Calu3 (cell line): ENCODE measurements around the gene NSUN4. TPM values are rescaled to one million over a fixed set of nuclear protein-coding genes. Genes with fewer than 3 reads are reported as not detected.

Experiments
- BruUV-seq: library from RNA; stranded (reverse); fragments of 400-500 nt; replicated peaks from 2 replicates; lab custom pipeline; 2021; lab: Mats Ljungman, UMichigan
- CTCF ChIA-PET: fragments of 300-600 bp; sonication (Branson Sonifier 250); formaldehyde crosslinking; loops from one replicate; lab custom pipeline; 2022; ENCODE audit warnings: antibody characterized with exemption; lab: Charles Lee
- DNase-seq: peaks from one replicate; pipeline ENCODE4 v3.0.0; 2022
- H3K27ac Mint-ChIP-seq: one replicate; pipeline ENCODE4 v1.8.0; 2022; ENCODE audit warnings: mixed read lengths; ENCODE audit not compliant: unreplicated experiment
- H3K27me3 Mint-ChIP-seq: one replicate; pipeline ENCODE4 v1.8.0; 2022; ENCODE audit warnings: mixed read lengths; ENCODE audit not compliant: unreplicated experiment
- H3K36me3 Mint-ChIP-seq: one replicate; pipeline ENCODE4 v1.8.0; 2022; ENCODE audit warnings: mild to moderate bottlenecking, moderate library complexity, mixed read lengths; ENCODE audit not compliant: insufficient read depth, unreplicated experiment
- H3K4me1 Mint-ChIP-seq: one replicate; pipeline ENCODE4 v1.8.0; 2022; ENCODE audit warnings: mild to moderate bottlenecking, low read depth, mixed read lengths; ENCODE audit not compliant: unreplicated experiment
- H3K4me3 Mint-ChIP-seq: one replicate; pipeline ENCODE4 v1.8.0; 2022; ENCODE audit warnings: mild to moderate bottlenecking, low read depth, moderate library complexity, mixed read lengths; ENCODE audit not compliant: unreplicated experiment
- H3K9me3 Mint-ChIP-seq: one replicate; pipeline ENCODE4 v1.8.0; 2022; ENCODE audit warnings: low read depth, mixed read lengths; ENCODE audit not compliant: unreplicated experiment
- CTCF ChIP-seq: fragments of 200-600 bp; IDR thresholded peaks from one replicate; pipeline ENCODE4 v1.8.0; 2022; ENCODE audit warnings: antibody characterized with exemption; ENCODE audit not compliant: unreplicated experiment
- intact Hi-C: fragments of 100-400 bp; cut with micrococcal nuclease; formaldehyde crosslinking; loops from one replicate; pipeline ENCODE4 v1.10.0; 2022; ENCODE audit not compliant: unreplicated experiment
- total RNA-seq: library from RNA; stranded (reverse); gene quantifications from 2 replicates; pipeline ENCODE4 v1.2.3, GENCODE V29; 2022

The NSUN4 gene
- total RNA-seq, 1 experiment from 2014 or later = 42.5 TPM

- Mint-ChIP-seq H3K4me1 (no peaks in the 10 kb centered on the region), H3K4me3 (no peak overlapping the region), H3K27me3 (no peaks in the 10 kb centered on the region), H3K36me3 (no peaks in the 10 kb centered on the region), H3K27ac (no peak overlapping the region), H3K9me3 (peaks cover 3% of the 10 kb centered on the region)
- BruUV-seq = no TSS peak
- intact Hi-C loops = no loop called here
- TF ChIP-seq CTCF = no peak
- CTCF ChIA-PET = no interaction called here
- DNase-seq = no peak
Observed at GRCh38 chr1:46380508-46380907, 39.9 kb downstream of the NSUN4 start.

- peak overlapping the region; percentile 30 for H3K27ac Mint-ChIP-seq
- CTCF ChIA-PET = no interaction called here
- no TSS peak for BruUV-seq
- H3K36me3 Mint-ChIP-seq = peaks cover 18% of the 10 kb centered on the region
- H3K9me3 Mint-ChIP-seq = peaks cover 8% of the 10 kb centered on the region
- peak overlapping the region; percentile 86 for H3K4me3 Mint-ChIP-seq
- no peak for TF ChIP-seq CTCF
- no peak for DNase-seq
- intact Hi-C loops = no loop called here
- H3K4me1 Mint-ChIP-seq = peaks cover 27% of the 10 kb centered on the region
- no peaks in the 10 kb centered on the region for H3K27me3 Mint-ChIP-seq
Observed at GRCh38 chr1:46393510-46393909, 52.9 kb downstream of the NSUN4 start.

- H3K4me1 Mint-ChIP-seq = peaks cover 27% of the 10 kb centered on the region
Observed at GRCh38 chr1:46394108-46394871, 53.7 kb downstream of the NSUN4 start, which contains the start of gene FAAH. TSS of gene FAAH (plus strand) at chr1:46394317. CDS start at chr1:46394349, 32 bp downstream.

GRCh38 chr1:46394872-46395465 lies 54.4 kb downstream of the NSUN4 start:
- CTCF ChIA-PET = no interaction called here
- BruUV-seq = TSS peak; percentile 40

More at GRCh38 chr1:46394108-46394871, 53.7 kb downstream of the NSUN4 start, which contains the start of gene FAAH:
- peak within 1 kb of the TSS; percentile 86 for H3K4me3 Mint-ChIP-seq
- H3K9me3 Mint-ChIP-seq = peaks cover 8% of the 10 kb centered on the region
- peak; percentile 88 for DNase-seq
- intact Hi-C loops = no loop called here
- no TSS peak for BruUV-seq
- peak within 1 kb of the TSS; percentile 34 for H3K27ac Mint-ChIP-seq
- no peaks in the 10 kb centered on the region for H3K27me3 Mint-ChIP-seq
- no peak for TF ChIP-seq CTCF
- peaks cover 18% of the 10 kb centered on the region for H3K36me3 Mint-ChIP-seq
- CTCF ChIA-PET = interaction anchor here (0.6 kb wide), 1 partner anchor 267 kb away, joined by 4 read pairs; no protein-coding TSS in a partner anchor

More at GRCh38 chr1:46394872-46395465, 54.4 kb downstream of the NSUN4 start:
- Mint-ChIP-seq H3K36me3 (peaks cover 18% of the 10 kb centered on the region), H3K4me3 (peak overlapping the region; percentile 86), H3K27ac (peak overlapping the region; percentile 34), H3K9me3 (peaks cover 8% of the 10 kb centered on the region), H3K27me3 (no peaks in the 10 kb centered on the region), H3K4me1 (peaks cover 27% of the 10 kb centered on the region)
- DNase-seq = no peak
- intact Hi-C loops = no loop called here
- TF ChIP-seq CTCF = no peak
